ENCODE measurements around the gene APOBEC4.

- TF ChIP-seq CTCF (IDR thresholded peaks at IDR 0.05 in 2 of 3, conservative IDR thresholded peaks at IDR 0.05 in 1 of 3; ENCODE audit: borderline replicate concordance in 1 of 3, insufficient read depth in 1 of 3, low read depth in 2 of 3, low read length in 2 of 3): no peak
- TF ChIP-seq POLR2A (IDR thresholded peaks at IDR 0.05; ENCODE audit: borderline replicate concordance, extremely low read depth, insufficient read depth, insufficient read length): no peak
- TF ChIP-seq, protein P1, sequence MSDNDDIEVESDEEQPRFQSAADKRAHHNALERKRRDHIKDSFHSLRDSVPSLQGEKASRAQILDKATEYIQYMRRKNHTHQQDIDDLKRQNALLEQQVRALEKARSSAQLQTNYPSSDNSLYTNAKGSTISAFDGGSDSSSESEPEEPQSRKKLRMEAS (IDR thresholded peaks at IDR 0.05): no peak
- TF ChIP-seq JUND (IDR thresholded peaks at IDR 0.05): no peak
- TF ChIP-seq, protein P2, sequence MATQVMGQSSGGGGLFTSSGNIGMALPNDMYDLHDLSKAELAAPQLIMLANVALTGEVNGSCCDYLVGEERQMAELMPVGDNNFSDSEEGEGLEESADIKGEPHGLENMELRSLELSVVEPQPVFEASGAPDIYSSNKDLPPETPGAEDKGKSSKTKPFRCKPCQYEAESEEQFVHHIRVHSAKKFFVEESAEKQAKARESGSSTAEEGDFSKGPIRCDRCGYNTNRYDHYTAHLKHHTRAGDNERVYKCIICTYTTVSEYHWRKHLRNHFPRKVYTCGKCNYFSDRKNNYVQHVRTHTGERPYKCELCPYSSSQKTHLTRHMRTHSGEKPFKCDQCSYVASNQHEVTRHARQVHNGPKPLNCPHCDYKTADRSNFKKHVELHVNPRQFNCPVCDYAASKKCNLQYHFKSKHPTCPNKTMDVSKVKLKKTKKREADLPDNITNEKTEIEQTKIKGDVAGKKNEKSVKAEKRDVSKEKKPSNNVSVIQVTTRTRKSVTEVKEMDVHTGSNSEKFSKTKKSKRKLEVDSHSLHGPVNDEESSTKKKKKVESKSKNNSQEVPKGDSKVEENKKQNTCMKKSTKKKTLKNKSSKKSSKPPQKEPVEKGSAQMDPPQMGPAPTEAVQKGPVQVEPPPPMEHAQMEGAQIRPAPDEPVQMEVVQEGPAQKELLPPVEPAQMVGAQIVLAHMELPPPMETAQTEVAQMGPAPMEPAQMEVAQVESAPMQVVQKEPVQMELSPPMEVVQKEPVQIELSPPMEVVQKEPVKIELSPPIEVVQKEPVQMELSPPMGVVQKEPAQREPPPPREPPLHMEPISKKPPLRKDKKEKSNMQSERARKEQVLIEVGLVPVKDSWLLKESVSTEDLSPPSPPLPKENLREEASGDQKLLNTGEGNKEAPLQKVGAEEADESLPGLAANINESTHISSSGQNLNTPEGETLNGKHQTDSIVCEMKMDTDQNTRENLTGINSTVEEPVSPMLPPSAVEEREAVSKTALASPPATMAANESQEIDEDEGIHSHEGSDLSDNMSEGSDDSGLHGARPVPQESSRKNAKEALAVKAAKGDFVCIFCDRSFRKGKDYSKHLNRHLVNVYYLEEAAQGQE (IDR thresholded peaks at IDR 0.05; ENCODE audit: low read depth): no peak
- no peak for TF ChIP-seq SP1 (IDR thresholded peaks at IDR 0.05; ENCODE audit: low read depth)
- TF ChIP-seq EZH2 (IDR thresholded peaks at IDR 0.05): no peak
- TF ChIP-seq SIN3A (IDR thresholded peaks at IDR 0.05; ENCODE audit: low read depth): no peak
- TF ChIP-seq YY1 (IDR thresholded peaks at IDR 0.05; ENCODE audit: extremely low read depth, insufficient replicate concordance, low read depth, low read length): no peak
- no peak for TF ChIP-seq ZNF274 (IDR thresholded peaks at IDR 0.05; ENCODE audit: low read depth, low read length)
Measured at GRCh38 chr1:183686229-183686628, 33.1 kb upstream of the APOBEC4 start.
